GM21381 (cell line): ENCODE results near the gene SDHAF3.
"Not testable (repeated sequence)": the region's sequence is repeated elsewhere in the genome, so short reads cannot be mapped to it uniquely, and the experiment has no call there.

Experiments
- ATAC-seq: cut with Tn5 transposase; IDR thresholded peaks from one replicate; pipeline ENCODE4 v1.9.1; 2021; ENCODE audit warnings: mild to moderate bottlenecking, moderate library complexity; ENCODE audit not compliant: unreplicated experiment

SDHAF3 gene

GRCh38 chr7:97123115-97123514, 5.6 kb downstream of the SDHAF3 start:
- ATAC-seq, result not testable (repeated sequence)

GRCh38 chr7:97126483-97127171, 9.1 kb downstream of the SDHAF3 start:
- ATAC-seq, result no peak

- no peak for ATAC-seq
These were observed 11.2 kb downstream of the SDHAF3 start for GRCh38 chr7:97128736-97129135.

GRCh38 chr7:97130417-97131139, 13.1 kb downstream of the SDHAF3 start:
- no peak for ATAC-seq

- ATAC-seq, result no peak
These were observed 15.7 kb downstream of the SDHAF3 start for GRCh38 chr7:97133159-97133558.

- ATAC-seq, result no peak
These were observed 21.3 kb downstream of the SDHAF3 start for GRCh38 chr7:97138830-97139229.

GRCh38 chr7:97145068-97145467, 27.6 kb downstream of the SDHAF3 start:
- no peak for ATAC-seq

- no peak for ATAC-seq
These were observed 32.3 kb downstream of the SDHAF3 start for GRCh38 chr7:97149843-97150242.

- no peak for ATAC-seq
These were observed 38.5 kb downstream of the SDHAF3 start for GRCh38 chr7:97155897-97156418.

- not testable (repeated sequence) for ATAC-seq
These were observed 42.5 kb downstream of the SDHAF3 start for GRCh38 chr7:97159984-97160383.

- not testable (repeated sequence) for ATAC-seq
These were observed 44.1 kb downstream of the SDHAF3 start for GRCh38 chr7:97161609-97162008.

- no peak for ATAC-seq
These were observed 48.8 kb downstream of the SDHAF3 start for GRCh38 chr7:97166308-97166707.

GRCh38 chr7:97167176-97167575, 49.7 kb downstream of the SDHAF3 start:
- no peak for ATAC-seq

GRCh38 chr7:97167749-97168148, 50.3 kb downstream of the SDHAF3 start:
- no peak for ATAC-seq

GRCh38 chr7:97174303-97174702, 56.8 kb downstream of the SDHAF3 start:
- no peak for ATAC-seq

GRCh38 chr7:97179454-97180104, 62.1 kb downstream of the SDHAF3 start:
- peak; percentile 64 for ATAC-seq

- ATAC-seq, result no peak
These were observed 69.6 kb downstream of the SDHAF3 start for GRCh38 chr7:97187067-97187466.

- not testable (repeated sequence) for ATAC-seq
These were observed 78.7 kb downstream of the SDHAF3 start for GRCh38 chr7:97196174-97196573.

- no peak for ATAC-seq
These were observed 81.1 kb downstream of the SDHAF3 start for GRCh38 chr7:97198596-97198995.

- ATAC-seq, result no peak
These were observed 82.5 kb downstream of the SDHAF3 start for GRCh38 chr7:97200018-97200417.

GRCh38 chr7:97203957-97204356, 86.5 kb downstream of the SDHAF3 start:
- ATAC-seq, result no peak

GRCh38 chr7:97204821-97205220, 87.3 kb downstream of the SDHAF3 start:
- ATAC-seq, result no peak
